Activated effector memory CD4-positive, alpha-beta T cell treated with Interleukin-2 at 50 U/mL for 16 hours (primary cell): ENCODE data around the gene SLIT3.
"Not testable (repeated sequence)": the region's sequence is repeated elsewhere in the genome, so short reads cannot be mapped to it uniquely, and the experiment has no call there.

Experiments used
- DNase-seq: peaks from one replicate; pipeline ENCODE4 v3.0.0-alpha.2; 2020

The SLIT3 gene

GRCh38 chr5:168749391-168750100, 551.4 kb downstream of the SLIT3 start:
- DNase-seq: no peak

- DNase-seq: no peak
These were observed 552.8 kb downstream of the SLIT3 start for GRCh38 chr5:168747987-168748777.

GRCh38 chr5:168746893-168747640, 553.9 kb downstream of the SLIT3 start:
- no peak for DNase-seq

GRCh38 chr5:168746126-168746892, 554.6 kb downstream of the SLIT3 start:
- not testable (repeated sequence) for DNase-seq

- DNase-seq: no peak
These were observed 557.3 kb downstream of the SLIT3 start for GRCh38 chr5:168743617-168744016.

GRCh38 chr5:168742311-168742710, 558.6 kb downstream of the SLIT3 start:
- DNase-seq: not testable (repeated sequence)

GRCh38 chr5:168740811-168741213, 560.1 kb downstream of the SLIT3 start:
- DNase-seq: no peak

- DNase-seq: no peak
These were observed 560.7 kb downstream of the SLIT3 start for GRCh38 chr5:168740092-168740800.

- no peak for DNase-seq
These were observed 563.9 kb downstream of the SLIT3 start for GRCh38 chr5:168737066-168737465.

GRCh38 chr5:168736281-168736831, 564.6 kb downstream of the SLIT3 start:
- DNase-seq: no peak

GRCh38 chr5:168734620-168735300, 566.2 kb downstream of the SLIT3 start:
- DNase-seq: no peak

- DNase-seq: no peak
These were observed 566.8 kb downstream of the SLIT3 start for GRCh38 chr5:168734119-168734518.

GRCh38 chr5:168728546-168729211, 572.3 kb downstream of the SLIT3 start:
- no peak for DNase-seq

GRCh38 chr5:168727547-168727946, 573.4 kb downstream of the SLIT3 start:
- DNase-seq: no peak

GRCh38 chr5:168726342-168726741, 574.6 kb downstream of the SLIT3 start:
- no peak for DNase-seq

- DNase-seq: no peak
These were observed 576.7 kb downstream of the SLIT3 start for GRCh38 chr5:168724227-168724626.

- DNase-seq: no peak
These were observed 577.9 kb downstream of the SLIT3 start for GRCh38 chr5:168723037-168723436.

GRCh38 chr5:168721966-168722365, 579.0 kb downstream of the SLIT3 start:
- no peak for DNase-seq

- no peak for DNase-seq
These were observed 579.8 kb downstream of the SLIT3 start for GRCh38 chr5:168721002-168721753.

- no peak for DNase-seq
These were observed 580.4 kb downstream of the SLIT3 start for GRCh38 chr5:168720575-168720974.
